ENCODE measurements around the gene ESPL1.
"Not testable (repeated sequence)": the region's sequence is repeated elsewhere in the genome, so short reads cannot be mapped to it uniquely, and the experiment has no call there.

The ESPL1 gene

DNA sequence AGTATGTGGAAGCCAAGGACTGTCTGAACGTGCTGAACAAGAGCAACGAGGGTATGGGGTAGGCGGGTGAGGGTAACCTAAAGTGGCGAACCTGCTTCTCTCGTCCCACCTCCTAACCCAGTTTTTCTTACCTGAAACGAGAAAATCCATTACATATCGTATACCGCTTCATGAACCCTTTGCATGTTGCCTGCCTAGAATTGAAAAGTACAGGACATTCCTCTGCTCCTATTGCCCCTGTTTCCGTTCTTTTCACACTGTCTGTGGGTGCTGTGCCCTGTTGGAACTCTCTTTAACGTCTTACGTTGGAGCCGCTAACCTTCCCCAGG lies 27.8 kb downstream of the ESPL1 start:
- in situ Hi-C loops (cut with MboI; ENCODE audit: low sequenced_read_pairs): loop anchor here (25.0 kb wide), 1 partner anchor 234 kb away; the partner anchor contains the start of gene TNS2

DNA sequence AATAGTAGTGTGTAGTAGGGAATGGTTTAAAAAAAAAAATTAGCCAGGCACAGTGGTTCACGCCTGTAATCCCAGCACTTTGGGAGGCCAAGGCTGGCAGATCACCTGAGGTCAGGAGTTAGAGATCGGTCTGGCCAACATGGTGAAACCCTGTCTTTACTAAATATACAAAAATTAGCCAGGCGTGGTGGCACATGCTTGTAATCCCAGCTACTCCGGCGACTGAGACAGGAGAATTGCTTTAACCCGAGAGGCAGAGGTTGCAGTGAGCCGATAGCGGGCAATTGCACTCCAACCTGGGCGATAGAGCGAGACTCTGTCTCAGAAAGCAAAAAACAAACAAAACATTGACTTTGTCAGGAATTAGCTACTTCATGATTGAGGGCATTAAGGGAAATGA lies 29.0 kb downstream of the ESPL1 start:
- in situ Hi-C loops (cut with MboI; ENCODE audit: low sequenced_read_pairs): loop anchor here (25.0 kb wide), 1 partner anchor 235 kb away; the partner anchor contains the start of gene TNS2

DNA sequence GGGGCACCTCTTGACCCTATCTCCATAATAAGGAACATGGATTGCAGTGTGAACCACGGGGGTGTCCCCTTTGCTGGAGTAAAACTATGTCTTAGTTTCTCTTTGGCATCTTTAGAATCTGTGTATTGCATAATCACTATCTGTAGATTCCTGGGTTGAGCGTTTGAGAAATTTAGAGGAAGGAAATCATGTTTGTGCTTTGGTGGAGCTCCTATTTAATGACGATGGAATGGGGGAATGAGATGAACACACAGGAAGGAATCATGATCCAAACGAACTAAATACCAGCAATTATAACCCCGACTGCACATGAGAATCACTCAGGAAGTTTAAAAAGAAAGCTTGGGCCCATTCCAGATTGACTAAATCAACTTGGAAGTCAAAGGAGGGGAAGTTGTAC lies 30.1 kb downstream of the ESPL1 start:
- in situ Hi-C loops (cut with MboI; ENCODE audit: low sequenced_read_pairs): loop anchor here (25.0 kb wide), 1 partner anchor 236 kb away; the partner anchor contains the start of gene TNS2

- in situ Hi-C loops (cut with MboI; ENCODE audit: low sequenced_read_pairs): loop anchor here (25.0 kb wide), 1 partner anchor 237 kb away; the partner anchor contains the start of gene TNS2
Measured at GRCh38 chr12:53299101-53299453, 31.0 kb downstream of the ESPL1 start.

GRCh38 chr12:53299454-53300180 lies 31.5 kb downstream of the ESPL1 start, which contains the start of gene MYG1:
Gene MYG1, plus strand, starts transcription at chr12:53299695. Its CDS starts 43 bp downstream, at chr12:53299738.
- in situ Hi-C loops (cut with MboI; ENCODE audit: low sequenced_read_pairs): loop anchor here (25.0 kb wide), 1 partner anchor 237 kb away; the partner anchor contains the start of gene TNS2

DNA sequence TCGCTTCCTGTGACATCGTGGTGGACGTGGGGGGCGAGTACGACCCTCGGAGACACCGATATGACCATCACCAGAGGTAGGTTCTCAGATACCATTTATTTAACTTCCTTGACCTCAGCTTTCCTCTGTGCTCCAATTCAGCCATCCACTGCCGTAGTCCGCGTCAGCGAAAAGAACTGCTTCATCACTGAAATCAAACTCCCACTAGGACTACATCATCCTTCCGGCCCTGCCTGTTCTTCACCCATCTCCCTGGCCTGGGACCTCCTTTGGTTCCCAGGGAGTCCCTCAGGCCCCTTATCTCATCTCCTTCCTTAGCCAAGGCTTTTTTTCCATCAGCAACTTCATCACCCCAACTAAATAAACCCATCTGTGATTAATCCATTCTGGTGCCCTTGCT lies 32.1 kb downstream of the ESPL1 start:
- in situ Hi-C loops (cut with MboI; ENCODE audit: low sequenced_read_pairs): no loop called here

- in situ Hi-C loops (cut with MboI; ENCODE audit: low sequenced_read_pairs): no loop called here
Measured at GRCh38 chr12:53302903-53303302, 34.8 kb downstream of the ESPL1 start.

DNA sequence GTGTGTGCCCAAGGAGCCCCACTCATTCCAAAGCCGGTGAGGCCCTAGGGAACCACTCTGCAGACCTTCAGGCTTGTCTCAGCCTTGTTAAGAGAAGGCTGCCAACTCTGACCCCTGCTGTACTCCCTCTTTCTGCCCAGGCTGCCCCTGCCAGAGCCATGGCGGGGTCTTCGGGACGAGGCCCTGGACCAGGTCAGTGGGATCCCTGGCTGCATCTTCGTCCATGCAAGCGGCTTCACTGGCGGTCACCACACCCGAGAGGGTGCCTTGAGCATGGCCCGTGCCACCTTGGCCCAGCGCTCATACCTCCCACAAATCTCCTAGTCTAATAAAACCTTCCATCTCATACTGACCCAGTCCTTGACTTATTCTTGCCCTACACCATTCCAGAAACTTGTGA lies 38.7 kb downstream of the ESPL1 start:
- in situ Hi-C loops (cut with MboI; ENCODE audit: low sequenced_read_pairs): no loop called here

- in situ Hi-C loops (cut with MboI; ENCODE audit: low sequenced_read_pairs): no loop called here
Measured at GRCh38 chr12:53308276-53308675, 40.2 kb downstream of the ESPL1 start.

GRCh38 chr12:53313996-53314395 lies 45.9 kb downstream of the ESPL1 start:
- in situ Hi-C loops (cut with MboI; ENCODE audit: low sequenced_read_pairs): no loop called here

- in situ Hi-C loops (cut with MboI; ENCODE audit: low sequenced_read_pairs): no loop called here
Measured at GRCh38 chr12:53320352-53321195, 52.5 kb downstream of the ESPL1 start.

- in situ Hi-C loops (cut with MboI; ENCODE audit: low sequenced_read_pairs): no loop called here
Measured at GRCh38 chr12:53324113-53324778, 56.1 kb downstream of the ESPL1 start.

- in situ Hi-C loops (cut with MboI; ENCODE audit: low sequenced_read_pairs): no loop called here
Measured at GRCh38 chr12:53324779-53325510, 56.8 kb downstream of the ESPL1 start.

DNA sequence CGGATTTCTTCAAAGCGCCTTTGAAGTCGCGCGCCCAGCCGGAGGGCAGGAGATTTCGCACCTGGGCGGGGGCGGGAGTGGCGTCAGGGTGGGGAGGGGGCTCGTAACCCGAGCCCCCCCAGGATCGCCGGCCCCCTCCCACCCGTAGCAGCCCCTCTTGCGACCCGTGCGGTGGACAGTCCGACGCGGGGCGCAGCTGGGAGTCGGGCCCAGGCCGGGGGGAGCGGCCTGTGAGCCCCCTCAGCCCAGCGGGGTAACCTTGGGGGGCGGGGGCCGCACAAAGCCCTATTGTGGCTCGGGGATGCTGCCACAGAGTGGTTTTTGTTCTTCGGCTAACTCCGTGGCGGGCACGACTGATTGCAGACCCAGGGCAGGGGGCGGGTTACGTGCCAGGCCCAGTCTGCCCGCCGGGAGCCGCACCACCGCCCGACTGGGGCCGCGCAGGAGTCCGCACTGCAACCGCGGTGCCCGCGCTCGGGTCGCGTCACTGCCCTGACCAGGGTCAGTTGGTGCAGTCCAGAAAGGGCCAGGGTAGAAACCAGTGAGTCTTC lies 57.5 kb downstream of the ESPL1 start:
- in situ Hi-C loops (cut with MboI; ENCODE audit: low sequenced_read_pairs): no loop called here

DNA sequence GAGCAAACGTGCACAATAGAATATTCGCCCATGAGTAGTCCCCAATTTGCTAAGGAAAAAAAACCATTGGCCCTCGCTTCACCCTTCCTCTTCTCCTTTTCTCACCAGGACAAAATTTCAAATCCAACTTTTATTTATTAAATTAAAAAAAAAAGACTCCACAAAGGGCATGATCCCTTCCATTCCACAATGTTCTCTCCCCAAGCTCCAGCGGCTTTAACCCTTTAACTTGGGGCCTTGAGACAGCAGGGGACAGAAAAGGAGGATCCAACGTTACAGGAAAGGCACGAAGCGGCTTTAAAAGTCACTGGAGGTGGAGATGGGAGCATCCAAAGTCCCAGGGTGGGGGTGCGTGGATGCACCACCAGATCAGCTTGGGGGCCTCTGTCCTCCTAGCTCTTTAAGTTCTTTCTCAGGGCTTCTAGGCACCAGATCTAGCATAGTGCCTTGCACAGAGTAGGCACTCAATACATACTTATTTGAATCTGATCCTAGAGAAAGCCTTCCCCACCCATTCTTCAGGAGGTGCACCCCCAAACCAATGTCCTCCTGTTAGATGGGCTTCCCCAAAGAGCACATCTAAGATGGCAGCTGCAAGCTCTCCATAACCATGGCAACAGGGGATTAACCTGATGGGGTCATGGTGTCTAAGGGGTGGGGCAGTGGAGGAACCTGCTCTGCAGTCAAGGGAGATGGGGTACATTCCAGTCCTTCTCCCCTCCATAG lies 58.5 kb downstream of the ESPL1 start:
- in situ Hi-C loops (cut with MboI; ENCODE audit: low sequenced_read_pairs): no loop called here

- in situ Hi-C loops (cut with MboI; ENCODE audit: low sequenced_read_pairs): no loop called here
Measured at GRCh38 chr12:53327435-53328042, 59.4 kb downstream of the ESPL1 start.

GRCh38 chr12:53328043-53328435 lies 59.9 kb downstream of the ESPL1 start:
- in situ Hi-C loops (cut with MboI; ENCODE audit: low sequenced_read_pairs): no loop called here

- in situ Hi-C loops (cut with MboI; ENCODE audit: low sequenced_read_pairs): no loop called here
Measured at GRCh38 chr12:53330671-53331070, 62.6 kb downstream of the ESPL1 start.

DNA sequence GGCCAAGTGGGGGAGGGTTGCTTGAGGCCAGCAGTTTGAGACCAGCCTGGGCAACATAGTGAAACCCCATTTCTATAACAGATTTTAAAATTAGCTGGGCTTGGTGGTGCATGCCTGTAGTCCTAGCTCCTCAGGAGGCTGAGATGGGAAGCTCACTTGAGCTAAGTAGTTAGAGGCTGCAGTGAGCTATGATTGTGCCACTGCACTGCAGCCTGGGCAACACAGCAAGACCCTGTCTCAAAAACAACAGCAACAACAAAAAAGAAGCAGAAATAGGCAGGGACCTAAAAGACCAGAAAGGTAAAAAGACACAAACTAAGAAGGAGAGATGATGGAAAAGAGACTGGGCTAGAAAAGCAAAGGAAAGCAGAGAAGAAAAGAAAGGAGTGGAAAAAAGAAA lies 64.2 kb downstream of the ESPL1 start:
- in situ Hi-C loops (cut with MboI; ENCODE audit: low sequenced_read_pairs): not testable (repeated sequence)
